ENCODE results near the gene SLCO2B1.

DNA sequence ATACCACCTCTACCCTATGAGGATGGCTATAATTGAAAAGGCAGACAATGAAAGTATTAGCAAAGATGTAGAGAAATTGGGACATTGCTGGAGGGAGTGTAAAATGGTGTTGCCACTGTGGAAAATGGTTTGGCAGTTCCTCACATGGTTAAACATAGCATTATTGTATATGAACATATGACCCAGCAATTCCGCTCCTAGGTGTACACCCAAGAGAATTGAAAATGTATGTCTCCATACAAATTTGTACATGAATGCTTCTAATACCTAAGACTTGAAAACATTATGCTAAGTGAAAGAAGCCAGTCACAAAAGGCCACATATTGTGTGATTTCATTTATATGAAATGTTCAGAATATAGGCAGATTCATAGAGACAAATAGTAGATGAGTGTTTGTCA, 10.0 kb downstream of the SLCO2B1 start:
- TF ChIP-seq POLR2AphosphoS5 (IDR thresholded peaks at IDR 0.05; ENCODE audit: low read depth) (no peak), EZH2 (IDR thresholded peaks at IDR 0.05; ENCODE audit: low read depth, unreplicated experiment) (no peak), ZNF331 (CRISPR knock-in tag; IDR thresholded peaks at IDR 0.05; ENCODE audit: low read depth) (no peak), EZH2phosphoT487 (IDR thresholded peaks at IDR 0.05; ENCODE audit: unreplicated experiment) (no peak), JUNB (IDR thresholded peaks at IDR 0.05; ENCODE audit: unreplicated experiment) (no peak)
- TF ChIP-seq, protein P1, sequence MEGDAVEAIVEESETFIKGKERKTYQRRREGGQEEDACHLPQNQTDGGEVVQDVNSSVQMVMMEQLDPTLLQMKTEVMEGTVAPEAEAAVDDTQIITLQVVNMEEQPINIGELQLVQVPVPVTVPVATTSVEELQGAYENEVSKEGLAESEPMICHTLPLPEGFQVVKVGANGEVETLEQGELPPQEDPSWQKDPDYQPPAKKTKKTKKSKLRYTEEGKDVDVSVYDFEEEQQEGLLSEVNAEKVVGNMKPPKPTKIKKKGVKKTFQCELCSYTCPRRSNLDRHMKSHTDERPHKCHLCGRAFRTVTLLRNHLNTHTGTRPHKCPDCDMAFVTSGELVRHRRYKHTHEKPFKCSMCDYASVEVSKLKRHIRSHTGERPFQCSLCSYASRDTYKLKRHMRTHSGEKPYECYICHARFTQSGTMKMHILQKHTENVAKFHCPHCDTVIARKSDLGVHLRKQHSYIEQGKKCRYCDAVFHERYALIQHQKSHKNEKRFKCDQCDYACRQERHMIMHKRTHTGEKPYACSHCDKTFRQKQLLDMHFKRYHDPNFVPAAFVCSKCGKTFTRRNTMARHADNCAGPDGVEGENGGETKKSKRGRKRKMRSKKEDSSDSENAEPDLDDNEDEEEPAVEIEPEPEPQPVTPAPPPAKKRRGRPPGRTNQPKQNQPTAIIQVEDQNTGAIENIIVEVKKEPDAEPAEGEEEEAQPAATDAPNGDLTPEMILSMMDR (conservative IDR thresholded peaks at IDR 0.05; ENCODE audit: low read depth in 2 of 2) = no peak
- TF ChIP-seq, protein P2, sequence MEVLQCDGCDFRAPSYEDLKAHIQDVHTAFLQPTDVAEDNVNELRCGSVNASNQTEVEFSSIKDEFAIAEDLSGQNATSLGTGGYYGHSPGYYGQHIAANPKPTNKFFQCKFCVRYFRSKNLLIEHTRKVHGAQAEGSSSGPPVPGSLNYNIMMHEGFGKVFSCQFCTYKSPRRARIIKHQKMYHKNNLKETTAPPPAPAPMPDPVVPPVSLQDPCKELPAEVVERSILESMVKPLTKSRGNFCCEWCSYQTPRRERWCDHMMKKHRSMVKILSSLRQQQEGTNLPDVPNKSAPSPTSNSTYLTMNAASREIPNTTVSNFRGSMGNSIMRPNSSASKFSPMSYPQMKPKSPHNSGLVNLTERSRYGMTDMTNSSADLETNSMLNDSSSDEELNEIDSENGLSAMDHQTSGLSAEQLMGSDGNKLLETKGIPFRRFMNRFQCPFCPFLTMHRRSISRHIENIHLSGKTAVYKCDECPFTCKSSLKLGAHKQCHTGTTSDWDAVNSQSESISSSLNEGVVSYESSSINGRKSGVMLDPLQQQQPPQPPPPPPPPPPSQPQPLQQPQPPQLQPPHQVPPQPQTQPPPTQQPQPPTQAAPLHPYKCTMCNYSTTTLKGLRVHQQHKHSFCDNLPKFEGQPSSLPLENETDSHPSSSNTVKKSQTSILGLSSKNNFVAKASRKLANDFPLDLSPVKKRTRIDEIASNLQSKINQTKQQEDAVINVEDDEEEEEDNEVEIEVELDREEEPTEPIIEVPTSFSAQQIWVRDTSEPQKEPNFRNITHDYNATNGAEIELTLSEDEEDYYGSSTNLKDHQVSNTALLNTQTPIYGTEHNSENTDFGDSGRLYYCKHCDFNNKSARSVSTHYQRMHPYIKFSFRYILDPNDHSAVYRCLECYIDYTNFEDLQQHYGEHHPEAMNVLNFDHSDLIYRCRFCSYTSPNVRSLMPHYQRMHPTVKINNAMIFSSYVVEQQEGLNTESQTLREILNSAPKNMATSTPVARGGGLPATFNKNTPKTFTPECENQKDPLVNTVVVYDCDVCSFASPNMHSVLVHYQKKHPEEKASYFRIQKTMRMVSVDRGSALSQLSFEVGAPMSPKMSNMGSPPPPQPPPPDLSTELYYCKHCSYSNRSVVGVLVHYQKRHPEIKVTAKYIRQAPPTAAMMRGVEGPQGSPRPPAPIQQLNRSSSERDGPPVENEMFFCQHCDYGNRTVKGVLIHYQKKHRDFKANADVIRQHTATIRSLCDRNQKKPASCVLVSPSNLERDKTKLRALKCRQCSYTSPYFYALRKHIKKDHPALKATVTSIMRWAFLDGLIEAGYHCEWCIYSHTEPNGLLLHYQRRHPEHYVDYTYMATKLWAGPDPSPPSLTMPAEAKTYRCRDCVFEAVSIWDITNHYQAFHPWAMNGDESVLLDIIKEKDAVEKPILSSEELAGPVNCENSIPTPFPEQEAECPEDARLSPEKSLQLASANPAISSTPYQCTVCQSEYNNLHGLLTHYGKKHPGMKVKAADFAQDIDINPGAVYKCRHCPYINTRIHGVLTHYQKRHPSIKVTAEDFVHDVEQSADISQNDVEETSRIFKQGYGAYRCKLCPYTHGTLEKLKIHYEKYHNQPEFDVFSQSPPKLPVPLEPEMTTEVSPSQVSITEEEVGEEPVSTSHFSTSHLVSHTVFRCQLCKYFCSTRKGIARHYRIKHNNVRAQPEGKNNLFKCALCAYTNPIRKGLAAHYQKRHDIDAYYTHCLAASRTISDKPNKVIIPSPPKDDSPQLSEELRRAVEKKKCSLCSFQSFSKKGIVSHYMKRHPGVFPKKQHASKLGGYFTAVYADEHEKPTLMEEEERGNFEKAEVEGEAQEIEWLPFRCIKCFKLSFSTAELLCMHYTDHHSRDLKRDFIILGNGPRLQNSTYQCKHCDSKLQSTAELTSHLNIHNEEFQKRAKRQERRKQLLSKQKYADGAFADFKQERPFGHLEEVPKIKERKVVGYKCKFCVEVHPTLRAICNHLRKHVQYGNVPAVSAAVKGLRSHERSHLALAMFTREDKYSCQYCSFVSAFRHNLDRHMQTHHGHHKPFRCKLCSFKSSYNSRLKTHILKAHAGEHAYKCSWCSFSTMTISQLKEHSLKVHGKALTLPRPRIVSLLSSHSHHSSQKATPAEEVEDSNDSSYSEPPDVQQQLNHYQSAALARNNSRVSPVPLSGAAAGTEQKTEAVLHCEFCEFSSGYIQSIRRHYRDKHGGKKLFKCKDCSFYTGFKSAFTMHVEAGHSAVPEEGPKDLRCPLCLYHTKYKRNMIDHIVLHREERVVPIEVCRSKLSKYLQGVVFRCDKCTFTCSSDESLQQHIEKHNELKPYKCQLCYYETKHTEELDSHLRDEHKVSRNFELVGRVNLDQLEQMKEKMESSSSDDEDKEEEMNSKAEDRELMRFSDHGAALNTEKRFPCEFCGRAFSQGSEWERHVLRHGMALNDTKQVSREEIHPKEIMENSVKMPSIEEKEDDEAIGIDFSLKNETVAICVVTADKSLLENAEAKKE (CRISPR knock-in tag; IDR thresholded peaks at IDR 0.05) = no peak
- TF ChIP-seq, protein P3, sequence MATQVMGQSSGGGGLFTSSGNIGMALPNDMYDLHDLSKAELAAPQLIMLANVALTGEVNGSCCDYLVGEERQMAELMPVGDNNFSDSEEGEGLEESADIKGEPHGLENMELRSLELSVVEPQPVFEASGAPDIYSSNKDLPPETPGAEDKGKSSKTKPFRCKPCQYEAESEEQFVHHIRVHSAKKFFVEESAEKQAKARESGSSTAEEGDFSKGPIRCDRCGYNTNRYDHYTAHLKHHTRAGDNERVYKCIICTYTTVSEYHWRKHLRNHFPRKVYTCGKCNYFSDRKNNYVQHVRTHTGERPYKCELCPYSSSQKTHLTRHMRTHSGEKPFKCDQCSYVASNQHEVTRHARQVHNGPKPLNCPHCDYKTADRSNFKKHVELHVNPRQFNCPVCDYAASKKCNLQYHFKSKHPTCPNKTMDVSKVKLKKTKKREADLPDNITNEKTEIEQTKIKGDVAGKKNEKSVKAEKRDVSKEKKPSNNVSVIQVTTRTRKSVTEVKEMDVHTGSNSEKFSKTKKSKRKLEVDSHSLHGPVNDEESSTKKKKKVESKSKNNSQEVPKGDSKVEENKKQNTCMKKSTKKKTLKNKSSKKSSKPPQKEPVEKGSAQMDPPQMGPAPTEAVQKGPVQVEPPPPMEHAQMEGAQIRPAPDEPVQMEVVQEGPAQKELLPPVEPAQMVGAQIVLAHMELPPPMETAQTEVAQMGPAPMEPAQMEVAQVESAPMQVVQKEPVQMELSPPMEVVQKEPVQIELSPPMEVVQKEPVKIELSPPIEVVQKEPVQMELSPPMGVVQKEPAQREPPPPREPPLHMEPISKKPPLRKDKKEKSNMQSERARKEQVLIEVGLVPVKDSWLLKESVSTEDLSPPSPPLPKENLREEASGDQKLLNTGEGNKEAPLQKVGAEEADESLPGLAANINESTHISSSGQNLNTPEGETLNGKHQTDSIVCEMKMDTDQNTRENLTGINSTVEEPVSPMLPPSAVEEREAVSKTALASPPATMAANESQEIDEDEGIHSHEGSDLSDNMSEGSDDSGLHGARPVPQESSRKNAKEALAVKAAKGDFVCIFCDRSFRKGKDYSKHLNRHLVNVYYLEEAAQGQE (IDR thresholded peaks at IDR 0.05; ENCODE audit: unreplicated experiment) = no peak
